Dermis microvascular lymphatic vessel endothelial cell (primary cell): ENCODE data around the gene RNF17. TPM values are rescaled to one million over a fixed set of nuclear protein-coding genes. Genes with fewer than 3 reads are reported as not detected.
"Not testable (repeated sequence)": the region's sequence is repeated elsewhere in the genome, so short reads cannot be mapped to it uniquely, and the experiment has no call there.

Experiments
- DNase-seq, 2 donors: peaks; one replicate each; pipeline versions ENCODE4 v3.0.0 to v3.0.0-alpha.2; 2010; ENCODE audit warnings: low read depth in 2 of 2
- total RNA-seq: library from RNA; depleted of rRNA; stranded (reverse); fragments of >200 nt; gene quantifications from 2 replicates; pipeline ENCODE4 v1.2.1, GENCODE V29; 2014

The RNF17 gene, protein sequence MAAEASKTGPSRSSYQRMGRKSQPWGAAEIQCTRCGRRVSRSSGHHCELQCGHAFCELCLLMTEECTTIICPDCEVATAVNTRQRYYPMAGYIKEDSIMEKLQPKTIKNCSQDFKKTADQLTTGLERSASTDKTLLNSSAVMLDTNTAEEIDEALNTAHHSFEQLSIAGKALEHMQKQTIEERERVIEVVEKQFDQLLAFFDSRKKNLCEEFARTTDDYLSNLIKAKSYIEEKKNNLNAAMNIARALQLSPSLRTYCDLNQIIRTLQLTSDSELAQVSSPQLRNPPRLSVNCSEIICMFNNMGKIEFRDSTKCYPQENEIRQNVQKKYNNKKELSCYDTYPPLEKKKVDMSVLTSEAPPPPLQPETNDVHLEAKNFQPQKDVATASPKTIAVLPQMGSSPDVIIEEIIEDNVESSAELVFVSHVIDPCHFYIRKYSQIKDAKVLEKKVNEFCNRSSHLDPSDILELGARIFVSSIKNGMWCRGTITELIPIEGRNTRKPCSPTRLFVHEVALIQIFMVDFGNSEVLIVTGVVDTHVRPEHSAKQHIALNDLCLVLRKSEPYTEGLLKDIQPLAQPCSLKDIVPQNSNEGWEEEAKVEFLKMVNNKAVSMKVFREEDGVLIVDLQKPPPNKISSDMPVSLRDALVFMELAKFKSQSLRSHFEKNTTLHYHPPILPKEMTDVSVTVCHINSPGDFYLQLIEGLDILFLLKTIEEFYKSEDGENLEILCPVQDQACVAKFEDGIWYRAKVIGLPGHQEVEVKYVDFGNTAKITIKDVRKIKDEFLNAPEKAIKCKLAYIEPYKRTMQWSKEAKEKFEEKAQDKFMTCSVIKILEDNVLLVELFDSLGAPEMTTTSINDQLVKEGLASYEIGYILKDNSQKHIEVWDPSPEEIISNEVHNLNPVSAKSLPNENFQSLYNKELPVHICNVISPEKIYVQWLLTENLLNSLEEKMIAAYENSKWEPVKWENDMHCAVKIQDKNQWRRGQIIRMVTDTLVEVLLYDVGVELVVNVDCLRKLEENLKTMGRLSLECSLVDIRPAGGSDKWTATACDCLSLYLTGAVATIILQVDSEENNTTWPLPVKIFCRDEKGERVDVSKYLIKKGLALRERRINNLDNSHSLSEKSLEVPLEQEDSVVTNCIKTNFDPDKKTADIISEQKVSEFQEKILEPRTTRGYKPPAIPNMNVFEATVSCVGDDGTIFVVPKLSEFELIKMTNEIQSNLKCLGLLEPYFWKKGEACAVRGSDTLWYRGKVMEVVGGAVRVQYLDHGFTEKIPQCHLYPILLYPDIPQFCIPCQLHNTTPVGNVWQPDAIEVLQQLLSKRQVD (N-terminal part only)
- not detected in 2 replicates for total RNA-seq

DNA sequence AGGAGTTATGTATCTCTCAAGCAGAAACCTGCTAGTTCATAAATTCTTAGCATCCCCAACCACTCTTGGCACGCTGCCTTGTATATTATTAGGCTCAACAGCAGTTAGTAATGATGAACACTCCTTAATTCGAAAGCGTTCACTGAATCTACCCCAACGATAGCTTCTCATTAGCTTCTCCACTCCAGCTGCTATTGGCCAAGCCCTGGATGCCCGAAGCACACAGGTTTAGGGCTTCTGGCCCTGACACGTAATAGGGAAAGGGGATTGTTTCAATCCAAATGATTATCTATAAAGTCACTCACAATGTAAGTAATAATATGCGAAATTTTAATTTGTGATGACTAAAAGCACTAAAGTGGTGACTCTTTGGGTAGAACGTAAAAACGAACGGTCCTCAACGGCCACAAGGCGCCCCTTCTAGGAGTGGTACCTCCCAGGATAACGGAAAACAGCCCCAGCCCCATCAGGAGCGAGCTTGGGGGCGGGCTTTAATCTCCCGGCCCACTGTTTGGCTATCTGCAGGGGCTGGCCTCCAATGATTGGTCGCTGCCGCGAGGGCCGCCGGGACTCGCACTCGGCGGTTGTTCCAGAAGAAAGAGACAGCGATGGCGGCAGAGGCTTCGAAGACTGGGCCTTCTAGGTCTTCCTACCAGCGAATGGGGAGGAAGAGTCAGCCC lies at the start of gene RNF17:
RNF17 (plus strand) TSS at position 574 of the 680 bp plus-strand sequence; CDS start at position 609, 35 bp downstream.
- no peak for DNase-seq

DNA sequence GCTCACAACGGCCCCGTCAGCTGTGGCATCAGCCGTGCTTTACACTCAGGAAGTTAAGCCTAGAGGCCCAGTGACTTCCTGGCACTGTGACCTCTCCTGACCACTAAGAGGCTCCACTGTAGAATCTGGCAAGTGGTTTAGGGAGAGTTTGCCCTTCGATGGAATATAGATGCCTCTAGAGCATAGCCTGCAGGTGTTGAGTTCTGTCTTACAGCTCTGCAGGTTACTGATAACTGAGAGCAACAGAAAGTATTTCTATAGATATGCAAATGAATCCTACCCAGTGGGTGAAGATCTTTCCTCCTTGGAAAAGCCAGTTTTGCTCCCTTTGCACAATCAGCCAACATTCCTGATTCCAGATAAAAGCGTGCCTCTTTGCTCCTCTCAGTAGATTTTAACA lies 48.0 kb upstream of the RNF17 start:
- no peak for DNase-seq

DNA sequence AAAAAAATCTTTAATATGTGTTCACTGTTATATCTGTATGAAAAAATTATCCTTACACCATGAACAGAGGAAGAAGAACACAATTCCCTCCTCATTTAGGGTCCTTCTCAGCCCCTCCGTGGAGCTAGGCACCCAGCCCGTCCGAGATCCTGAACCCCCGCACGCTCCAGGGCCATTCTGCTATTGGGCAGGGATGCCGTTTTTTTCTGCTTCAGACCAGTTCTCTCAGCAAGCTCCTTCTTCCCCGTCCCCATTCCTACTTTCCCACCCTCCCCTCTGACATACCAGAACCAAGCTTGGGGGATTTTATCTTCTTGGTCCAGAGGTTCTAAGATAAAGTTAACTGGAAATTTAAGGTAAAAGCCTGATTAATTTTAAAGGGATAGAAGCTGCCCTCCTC lies 47.5 kb upstream of the RNF17 start:
- DNase-seq, result no peak

DNA sequence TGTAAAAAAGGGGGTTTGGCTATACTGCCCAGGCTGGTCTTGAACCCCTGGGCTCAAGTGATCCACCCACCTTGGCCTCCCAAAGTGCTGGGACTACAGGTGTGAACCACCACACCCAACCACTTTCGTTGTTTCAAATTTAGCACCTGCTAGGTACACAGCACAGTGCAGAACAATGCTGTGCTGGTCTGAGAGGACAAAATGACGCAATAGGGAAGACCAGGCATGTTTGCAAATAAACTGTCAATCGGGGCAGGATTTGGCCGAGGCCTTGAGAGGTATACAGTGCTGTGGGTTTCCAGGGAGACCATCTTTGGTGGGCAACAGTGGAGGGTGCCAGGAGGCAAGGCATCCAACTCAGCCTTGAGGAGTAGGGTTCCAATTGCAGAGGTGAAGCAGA lies 46.8 kb upstream of the RNF17 start:
- DNase-seq, result no peak

DNA sequence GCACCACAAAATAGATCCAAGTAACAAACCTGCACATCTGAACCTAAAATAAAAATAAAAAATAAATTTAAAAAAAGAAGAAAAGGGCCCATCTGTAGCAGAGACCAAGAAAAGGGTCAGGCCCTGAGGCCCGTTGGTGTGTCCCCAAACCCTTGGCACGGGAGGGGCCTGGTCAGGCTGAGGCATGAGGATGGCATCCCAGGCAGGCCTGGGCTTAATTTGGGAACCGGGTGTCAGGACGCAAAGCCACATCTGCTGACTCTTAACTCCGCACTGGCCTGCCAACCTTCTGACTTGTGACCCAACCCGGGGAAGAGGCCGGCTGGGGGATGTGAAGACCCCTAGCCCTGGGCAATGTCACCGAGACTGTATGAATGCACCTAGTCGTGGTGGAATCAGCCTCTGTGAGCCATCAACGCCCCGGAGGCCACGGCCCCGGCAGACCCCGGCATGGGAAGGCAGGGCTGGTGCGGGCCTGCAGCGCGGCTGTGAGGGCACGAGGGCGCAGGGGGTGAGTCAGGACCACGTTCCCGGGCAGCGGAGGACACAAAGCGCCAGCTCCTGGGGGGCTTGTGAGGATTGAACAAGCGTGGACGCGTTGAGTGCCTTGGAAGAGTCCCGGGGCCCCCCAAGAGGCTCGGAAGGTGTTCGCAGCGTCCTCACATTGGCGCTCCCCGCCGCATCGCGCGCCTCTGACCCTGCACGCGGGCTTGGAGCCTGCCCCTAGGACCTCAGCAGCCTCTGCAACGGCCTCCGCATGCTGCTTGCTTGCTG lies 45.6 kb upstream of the RNF17 start:
- no peak for DNase-seq

DNA sequence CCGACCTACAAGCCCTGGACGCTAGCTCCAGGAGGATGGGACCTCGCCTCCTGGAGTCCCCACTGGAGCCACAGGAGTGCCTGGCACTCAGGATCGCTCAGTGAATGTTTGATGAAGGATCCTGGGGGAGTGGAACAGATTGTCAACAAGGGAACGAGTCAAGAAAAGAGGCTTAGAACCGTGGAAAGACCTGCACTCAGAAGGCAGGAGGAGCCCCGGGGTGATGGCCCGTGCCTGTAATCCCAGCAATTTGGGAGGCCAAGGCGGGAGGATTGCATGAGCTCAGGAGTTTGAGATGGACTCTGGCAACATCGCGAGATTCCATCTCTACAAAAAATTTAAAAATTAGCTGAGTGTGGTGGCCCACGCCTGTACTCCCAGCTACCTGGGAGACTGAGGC lies 44.8 kb upstream of the RNF17 start:
- no peak for DNase-seq

DNA sequence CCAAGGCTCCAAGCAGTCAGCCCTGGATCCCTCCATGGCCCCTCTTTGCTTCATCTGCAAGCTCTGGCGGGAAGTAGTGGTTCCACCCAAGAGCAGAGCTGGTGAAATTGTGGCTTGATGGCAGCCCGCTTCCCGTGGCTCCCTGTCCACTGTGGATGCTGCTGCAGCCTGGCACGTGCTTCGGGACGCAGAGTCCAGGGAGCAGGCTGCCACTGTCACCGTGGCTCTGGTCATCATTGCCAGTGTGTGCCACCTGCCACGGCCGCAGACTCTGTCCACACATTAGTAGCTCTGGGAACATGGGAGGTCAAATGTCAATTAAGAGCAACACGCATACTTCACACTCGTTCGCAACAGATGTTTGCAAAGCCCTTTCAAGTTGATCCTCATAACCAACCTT lies 40.8 kb upstream of the RNF17 start:
- no peak for DNase-seq

DNA sequence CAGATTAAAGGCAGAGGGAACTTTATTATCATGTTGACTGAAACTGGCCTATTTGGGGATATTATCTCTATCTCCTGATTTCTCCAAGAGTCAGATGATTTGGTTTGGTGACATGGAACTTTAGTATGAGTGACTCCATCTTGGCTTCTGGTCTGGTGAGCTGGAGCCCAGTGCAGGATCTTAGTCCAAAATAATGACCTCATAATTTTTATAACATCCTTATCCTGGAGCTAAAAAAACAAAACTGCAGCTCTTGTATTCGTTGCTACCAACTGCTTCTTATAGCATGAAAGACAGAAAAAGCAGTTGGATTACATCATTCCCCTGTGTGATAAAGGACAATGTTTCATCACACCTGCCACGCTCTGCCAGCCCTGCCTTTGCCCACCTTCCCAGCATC lies 39.3 kb upstream of the RNF17 start:
- no peak for DNase-seq

DNA sequence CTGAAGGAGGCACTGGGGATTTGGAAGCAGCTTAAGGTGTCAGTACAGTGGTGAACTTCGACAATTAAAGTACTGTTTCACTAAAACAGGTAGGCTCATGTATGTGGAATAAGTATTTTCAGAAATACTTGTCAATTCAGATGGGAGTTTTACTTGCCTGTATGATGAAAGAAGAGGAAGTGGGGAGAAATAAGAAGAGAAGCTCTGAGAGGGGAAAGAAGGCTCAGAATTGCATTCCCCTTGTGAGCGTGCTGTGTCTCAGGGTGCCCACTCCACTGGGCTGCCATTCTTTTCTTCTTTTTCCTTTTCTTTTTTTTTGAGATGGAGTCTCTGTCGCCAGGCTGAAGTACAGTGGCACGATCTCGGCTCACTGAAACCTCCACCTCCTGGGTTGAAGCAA lies 38.6 kb upstream of the RNF17 start:
- no peak for DNase-seq

DNA sequence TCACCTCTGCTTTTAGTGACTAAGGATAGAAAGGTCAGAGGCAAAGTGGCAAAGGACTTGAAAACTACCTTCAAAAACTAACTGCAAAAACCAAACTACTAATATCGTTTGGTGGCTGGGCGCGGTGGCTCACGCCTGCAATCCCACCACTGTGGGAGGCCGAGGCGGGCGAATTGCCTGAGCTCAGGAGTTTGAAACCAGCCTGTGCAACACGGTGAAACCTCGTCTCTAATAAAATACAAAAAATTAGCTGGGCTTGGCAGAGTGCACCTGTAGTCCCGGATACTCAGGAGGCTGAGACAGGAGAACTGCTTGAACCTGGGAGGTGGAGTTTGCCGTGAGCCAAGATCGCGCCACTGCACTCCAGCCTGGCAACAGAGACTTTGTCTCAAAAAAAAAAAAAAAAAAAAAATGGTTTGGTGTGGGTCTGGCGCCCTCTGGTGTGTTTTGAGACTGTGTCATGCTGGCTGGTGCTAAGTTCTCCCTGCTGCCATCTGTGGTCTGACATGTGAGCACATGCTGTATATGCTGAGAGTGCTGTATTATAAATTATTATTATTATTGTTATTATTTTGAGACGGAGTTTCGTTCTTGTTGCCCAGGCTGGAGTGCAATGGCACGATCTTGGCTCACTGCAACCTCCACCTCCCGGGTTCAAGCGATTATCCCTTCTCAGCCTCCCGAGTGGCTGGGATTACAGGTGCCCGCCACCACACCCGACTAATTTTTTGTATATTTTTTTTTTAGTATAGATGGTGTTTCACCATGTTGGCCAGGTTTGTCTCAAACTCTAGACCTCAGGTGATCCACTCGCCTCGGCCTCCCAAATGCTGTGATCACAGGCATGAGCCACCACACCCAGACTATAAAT lies 36.0 kb upstream of the RNF17 start:
- peak; percentile 80 to 87 for DNase-seq

DNA sequence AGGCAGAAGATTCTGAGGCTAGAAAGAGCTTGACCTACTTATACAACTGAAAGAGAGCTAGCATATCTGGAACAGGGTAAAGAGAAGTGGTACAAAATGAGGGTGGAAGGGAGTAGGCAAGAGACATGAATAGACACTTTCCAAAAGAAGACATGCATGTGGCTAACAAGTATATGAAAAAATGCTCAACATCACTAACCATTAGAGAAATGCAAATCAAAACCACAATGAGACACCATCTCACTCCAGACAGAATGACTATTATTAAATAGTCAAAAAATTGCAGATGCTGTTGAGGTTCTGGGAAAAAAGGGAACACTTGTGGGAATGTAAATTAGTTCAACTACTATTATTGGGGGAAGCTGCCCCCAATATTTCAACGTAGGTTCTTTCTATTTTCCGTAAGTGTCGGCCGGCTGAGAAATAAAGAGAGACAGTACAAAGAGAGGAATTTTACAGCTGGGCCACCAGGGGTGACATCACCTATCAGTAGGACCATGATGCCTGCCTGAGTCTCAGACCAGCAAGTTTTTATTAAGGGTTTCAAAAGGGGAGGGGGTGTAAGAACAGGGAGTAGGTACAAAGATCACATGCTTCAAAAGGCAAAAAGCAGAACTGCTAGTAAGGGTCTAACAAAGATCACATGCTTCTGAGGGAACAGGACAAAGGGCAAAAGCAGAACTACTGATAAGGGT lies 32.9 kb upstream of the RNF17 start:
- not testable (repeated sequence) for DNase-seq

DNA sequence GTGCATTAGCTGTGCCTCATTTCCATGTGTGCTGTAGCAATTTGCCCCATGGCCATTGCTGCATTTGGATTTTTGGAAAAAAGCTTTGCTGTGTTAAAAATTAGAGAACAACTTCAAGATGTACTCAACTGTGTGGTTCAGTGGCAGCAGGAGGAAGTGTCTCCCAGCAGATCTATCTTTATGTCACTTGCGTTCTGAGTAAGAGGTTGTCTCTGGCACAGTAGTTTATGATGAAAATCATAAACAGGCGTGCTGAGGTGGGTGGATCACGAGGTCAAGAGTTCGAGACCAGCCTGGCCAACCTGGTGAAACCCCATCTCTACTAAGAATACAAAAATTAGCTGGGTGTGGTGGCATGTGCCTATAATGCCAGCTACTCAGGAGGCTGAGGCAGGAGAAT lies 29.0 kb upstream of the RNF17 start:
- no peak for DNase-seq

DNA sequence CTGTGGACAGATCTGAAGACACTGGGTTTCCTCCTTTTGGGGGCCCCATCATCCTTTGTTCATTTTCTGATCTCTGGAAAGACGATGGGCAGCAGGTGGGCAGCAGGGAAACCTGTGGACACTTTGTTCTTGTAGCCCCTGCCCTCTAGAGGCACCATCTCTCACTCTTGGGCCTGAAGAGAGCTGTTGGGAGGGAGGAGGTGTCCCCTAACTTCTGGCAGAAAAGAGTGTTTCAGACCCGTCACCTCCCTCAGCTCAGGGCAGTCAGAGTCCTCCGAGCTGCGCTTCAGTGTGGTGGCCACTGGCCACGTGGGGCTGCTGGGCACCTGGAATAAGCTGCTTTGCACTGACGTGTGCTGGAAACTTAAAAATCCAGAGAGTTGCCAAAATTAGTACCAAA lies 26.9 kb upstream of the RNF17 start:
- no peak for DNase-seq

DNA sequence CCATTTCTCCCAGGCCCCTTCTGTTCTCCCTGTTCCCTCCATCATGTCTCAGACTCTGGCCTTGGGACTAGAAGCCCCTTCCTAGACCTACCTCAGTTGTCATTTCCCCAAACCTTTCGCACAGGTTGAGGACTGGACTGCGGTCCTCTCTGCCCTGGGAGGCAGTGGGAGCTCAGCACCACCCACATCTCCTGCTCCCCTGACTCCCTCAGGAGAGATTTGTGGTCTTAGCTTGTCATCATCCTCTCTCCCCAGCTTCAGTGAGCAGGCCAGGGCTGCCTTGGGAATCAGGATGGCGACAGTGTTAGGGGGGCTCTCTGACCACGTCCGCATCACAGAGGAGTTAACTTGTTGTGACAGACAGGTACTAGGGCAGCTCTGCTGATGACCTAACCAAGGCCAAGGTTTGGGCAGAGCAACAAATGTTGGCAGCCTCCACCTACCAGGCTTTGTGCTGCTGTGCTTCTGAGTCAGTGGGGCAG lies 25.6 kb upstream of the RNF17 start:
- DNase-seq, result no peak

DNA sequence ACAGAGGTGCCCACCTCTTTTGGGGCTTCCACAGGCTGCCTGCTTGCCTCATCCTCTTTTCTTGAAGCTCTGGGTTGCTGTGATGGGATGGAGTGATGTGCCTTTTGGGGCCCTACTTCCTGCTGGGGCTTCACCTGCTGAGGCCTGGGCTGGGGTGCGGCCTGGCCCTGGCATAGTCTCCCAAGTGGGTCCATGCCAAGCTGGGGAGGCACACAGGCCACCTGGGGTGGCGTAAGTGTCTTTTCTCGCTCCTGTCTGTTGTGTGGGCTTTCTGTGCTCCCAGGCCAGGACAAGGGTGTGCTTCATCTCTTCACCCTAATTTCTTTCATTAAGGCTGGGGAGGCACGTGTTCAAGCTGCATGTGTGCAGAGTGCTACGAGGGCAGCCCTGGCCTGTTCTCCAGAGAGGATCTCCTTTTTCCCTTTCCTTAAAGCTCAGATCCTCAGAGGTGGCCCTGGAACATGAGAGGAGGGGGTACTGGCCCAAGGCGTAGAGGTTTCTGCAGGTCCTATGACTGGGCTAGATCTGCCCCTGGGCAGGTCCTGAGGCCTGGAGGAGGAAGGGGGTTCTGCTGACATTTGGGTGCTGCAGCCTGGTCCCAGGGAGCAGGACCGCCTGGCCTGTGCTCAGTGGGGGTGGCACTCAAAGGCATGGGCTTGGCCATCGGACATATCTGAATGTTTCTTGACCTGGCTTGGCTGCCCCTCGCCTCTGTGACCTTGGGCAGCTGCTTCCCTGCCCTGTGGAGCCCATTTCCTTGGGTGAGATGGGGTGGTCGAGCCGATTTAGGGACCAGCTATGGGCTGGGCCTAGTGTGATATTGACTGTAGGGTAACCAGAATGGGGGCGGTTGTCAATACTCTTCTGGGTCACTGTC lies 23.7 kb upstream of the RNF17 start:
- DNase-seq, result no peak

DNA sequence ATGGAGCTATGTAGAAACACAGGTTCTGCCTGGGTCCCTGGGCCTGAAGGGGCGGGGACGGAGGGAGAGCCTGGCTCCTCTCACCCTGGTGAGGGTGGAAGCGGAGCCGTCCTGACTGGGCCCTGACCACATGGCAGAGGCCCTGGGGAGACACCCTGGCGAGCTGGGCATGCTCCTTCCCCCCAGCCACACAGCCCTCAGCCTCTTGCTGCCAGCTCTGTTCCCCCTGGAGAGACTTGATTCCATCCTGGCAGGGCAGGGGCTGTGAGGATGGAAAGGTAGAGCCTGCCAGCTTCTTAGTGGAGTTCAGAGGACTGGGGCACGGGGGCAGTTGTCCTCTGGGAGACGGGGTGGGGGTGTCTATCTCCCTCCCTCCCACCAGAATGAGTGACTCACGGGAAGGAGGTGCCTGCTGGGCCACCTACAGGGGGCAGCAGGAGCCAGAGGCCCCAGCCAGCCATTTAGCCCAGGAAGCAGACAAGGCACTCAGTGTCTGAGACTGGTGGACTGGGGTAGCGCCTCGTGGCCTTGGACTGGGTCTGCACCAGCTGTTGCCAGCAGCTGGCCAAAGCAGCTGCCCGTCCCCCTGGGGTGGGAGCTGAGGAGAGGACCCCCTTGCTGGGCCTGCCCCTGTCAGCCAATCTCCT lies 22.8 kb upstream of the RNF17 start:
- DNase-seq, result no peak

DNA sequence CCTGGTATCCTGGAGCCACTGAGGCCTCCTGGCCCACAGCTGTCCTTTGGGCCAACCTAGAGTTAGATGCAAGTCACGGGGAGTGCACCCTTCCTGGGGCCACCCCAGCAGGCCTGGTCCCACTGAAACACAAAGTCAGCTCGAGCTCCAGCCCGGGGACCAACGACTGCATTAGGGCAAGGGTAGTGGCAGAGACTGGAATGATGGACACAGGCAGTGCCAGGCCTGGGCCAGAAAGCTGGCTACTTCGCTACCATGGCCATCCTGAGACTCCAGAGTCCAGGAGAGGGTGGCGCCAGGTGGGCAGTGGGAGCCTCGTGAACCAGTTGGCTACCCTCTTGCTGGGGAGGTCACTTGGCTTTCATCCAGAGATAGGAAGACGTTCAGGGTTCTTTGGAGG lies 22.2 kb upstream of the RNF17 start:
- no peak for DNase-seq
